HUDEP-2 (cell line): Measurements from ENCODE around the gene PRSS23.
"Not testable (repeated sequence)": the region's sequence is repeated elsewhere in the genome, so short reads cannot be mapped to it uniquely, and the experiment has no call there.

Source experiments
- DNase-seq, 76 experiments: peaks; one replicate each; lab custom pipeline; 2025; ENCODE audit not compliant: unreplicated experiment in 76 of 76; lab: John Stamatoyannopoulos, UW

PRSS23 gene

GRCh38 chr11:86811637-86812321 is 11.4 kb downstream of the PRSS23 start:
- no peak for DNase-seq

DNA sequence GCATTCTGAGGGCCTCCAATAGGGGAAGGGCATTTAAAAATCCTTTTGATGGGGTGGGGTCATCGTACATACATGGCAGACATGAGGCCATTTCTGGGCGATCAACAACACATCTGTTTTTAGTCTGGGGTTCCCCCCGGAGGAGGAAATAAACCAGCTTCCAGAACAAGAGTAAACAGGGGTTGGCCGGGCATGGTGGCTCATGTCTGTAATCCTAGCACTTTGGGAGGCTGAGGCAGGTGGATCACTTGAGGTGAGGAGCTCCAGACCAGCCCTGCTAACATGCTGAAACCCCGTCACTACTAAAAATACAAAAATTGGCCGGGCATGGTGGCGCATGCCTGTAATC is 12.0 kb downstream of the PRSS23 start:
- no peak for DNase-seq

DNA sequence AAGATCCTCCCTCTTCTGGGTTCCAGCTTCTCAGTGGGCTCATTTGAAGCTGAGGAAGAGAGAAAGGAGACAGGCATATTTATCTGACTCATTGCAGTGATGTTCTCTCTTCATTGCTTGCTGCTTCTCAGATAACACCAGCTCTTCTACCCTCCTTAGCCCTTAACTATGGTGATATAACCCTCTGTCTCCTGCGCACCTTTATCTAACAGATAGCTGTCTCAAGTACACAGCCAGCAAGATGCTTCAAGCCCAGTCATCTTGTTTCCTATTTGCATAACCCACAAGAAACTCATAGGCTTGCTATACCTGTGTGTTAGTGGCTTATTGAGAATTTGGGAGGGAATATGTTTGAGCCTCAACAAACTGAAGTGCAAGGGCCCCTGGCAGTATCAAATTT is 12.6 kb downstream of the PRSS23 start:
- DNase-seq: no peak

- DNase-seq: no peak
Observed at GRCh38 chr11:86814775-86815174, 14.4 kb downstream of the PRSS23 start.

DNA sequence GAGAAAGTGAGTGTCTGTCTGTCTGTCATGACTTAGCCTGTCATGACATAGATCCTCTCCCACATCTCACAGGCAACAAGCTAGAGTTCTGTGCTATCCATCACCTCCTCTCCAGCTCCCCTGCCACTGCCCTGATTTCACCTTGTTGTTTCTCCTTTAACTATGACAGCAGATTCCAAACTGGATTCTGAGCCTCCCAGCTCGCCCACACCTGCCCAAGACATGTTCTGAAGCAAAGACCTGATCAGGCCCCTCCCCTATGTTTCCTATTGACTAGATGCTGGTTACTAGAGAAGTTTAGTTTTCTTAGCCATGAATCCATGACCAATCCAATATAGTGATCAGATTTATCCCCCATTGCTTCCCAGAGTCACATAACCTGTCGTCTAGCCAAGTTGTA is 15.4 kb downstream of the PRSS23 start:
- DNase-seq: no peak

GRCh38 chr11:86816251-86816726 is 15.9 kb downstream of the PRSS23 start:
- no peak for DNase-seq

DNA sequence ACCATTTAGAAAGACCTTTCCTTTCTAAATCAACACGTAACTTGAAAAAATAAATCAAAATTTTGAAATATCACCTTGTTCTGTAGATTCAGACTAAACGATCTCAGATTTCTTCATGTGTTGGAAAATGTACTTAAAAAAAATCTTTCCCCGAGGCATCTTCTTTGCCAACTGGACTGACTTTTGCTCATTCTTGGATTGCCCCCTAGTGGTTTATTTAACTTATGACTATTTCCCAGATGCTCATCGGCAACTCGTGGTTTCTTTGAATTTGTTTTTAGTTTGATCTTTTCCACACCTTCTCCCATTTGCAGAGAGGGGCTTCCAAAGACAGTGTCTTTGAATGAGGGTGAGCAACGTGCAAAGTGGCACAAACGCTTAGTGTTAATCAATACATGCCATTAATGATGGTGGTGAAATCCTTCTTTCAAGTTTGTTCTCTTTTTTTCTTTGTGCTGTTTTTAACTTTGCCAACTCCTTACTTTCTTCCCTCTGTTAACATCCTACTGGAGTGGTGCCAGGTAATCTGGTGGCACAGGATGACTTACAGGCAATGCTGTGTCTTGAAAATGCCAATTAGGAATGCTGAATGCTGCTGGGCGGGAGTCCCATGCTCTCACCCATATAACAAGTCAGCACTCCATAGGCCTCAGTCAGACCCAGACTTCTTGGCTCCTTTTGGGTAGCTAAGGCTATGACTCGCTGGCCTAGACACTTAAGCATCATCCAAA is 18.3 kb downstream of the PRSS23 start:
- peak in 18 of 76 experiments; percentile 2 to 57 (median 20) for DNase-seq

DNA sequence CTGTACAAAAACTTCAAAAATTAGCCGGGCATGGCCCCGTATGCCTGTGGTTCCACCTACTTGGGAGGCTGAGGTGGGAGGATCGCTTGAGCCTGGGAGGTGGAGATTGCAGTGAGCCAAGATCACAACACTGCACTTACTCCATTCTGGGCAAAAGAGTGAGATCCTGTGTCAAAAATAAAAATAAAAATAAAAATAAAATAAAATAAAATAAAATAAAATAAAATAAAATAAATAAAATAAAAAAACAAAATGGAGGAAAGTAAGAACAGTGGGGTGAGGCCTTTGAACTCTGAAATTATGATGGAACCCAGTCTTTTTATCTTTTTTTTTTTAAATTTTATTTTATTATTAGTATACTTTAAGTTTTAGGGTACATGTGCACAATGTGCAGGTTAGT is 23.8 kb downstream of the PRSS23 start:
- not testable (repeated sequence) for DNase-seq

DNA sequence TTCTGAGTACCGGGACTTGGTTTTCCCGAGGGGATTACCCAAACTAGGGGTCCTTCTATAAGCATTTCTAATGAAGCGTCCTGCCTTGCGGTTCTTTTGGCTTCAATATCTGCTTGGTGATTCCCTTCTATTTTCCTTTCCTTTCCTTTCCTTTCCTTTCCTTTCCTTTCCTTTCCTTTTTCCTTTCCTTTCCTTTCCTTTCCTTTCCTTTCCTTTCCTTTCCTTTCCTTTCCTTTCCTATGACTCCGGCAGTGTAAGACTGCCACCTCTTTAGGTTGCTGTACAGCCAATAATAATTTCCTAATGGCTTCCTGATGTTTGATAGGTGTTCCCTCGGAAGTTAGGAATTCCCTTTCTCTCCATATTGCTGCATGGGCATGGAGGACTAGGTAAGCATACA is 34.0 kb downstream of the PRSS23 start:
- DNase-seq: not testable (repeated sequence)

- DNase-seq: not testable (repeated sequence)
Observed at GRCh38 chr11:86844762-86845508, 44.6 kb downstream of the PRSS23 start.

- DNase-seq: no peak
Observed at GRCh38 chr11:86848132-86848531, 47.8 kb downstream of the PRSS23 start.

GRCh38 chr11:86849679-86850078 is 49.3 kb downstream of the PRSS23 start:
- DNase-seq: no peak
